Psoas muscle (tissue), 8 donors: ENCODE data around the gene SLC16A3. TPM values are rescaled to one million over a fixed set of nuclear protein-coding genes. Genes with fewer than 3 reads are reported as not detected.

Source experiments
- ATAC-seq, 4 donors: fragments of 200-7000 bp; cut with Tn5 transposase; one replicate each; pipeline ENCODE4 v1.9.1; 2020; ENCODE audit warnings: moderate library complexity in 3 of 4, mild to moderate bottlenecking in 2 of 4
- DNase-seq, 2 donors: peaks; one replicate each; pipeline ENCODE4 v3.0.0-alpha.2; 2020
- H3K27ac ChIP-seq: fragments of 200-600 bp; one replicate; pipeline ENCODE4 v1.8.0; 2022
- H3K27me3 ChIP-seq, 3 donors: fragments of 200-600 bp in 1 of 3; one replicate each; pipeline versions ENCODE4 v1.6.1 to v1.8.0; 2013 to 2022; ENCODE audit warnings: low read length in 2 of 3, mild to moderate bottlenecking in 2 of 3, moderate library complexity in 1 of 3; ENCODE audit not compliant: insufficient read depth in 3 of 3
- H3K36me3 ChIP-seq, 2 donors: fragments of 200-600 bp in 1 of 2; one replicate each; pipeline versions ENCODE4 v1.6.1 to v1.8.0; 2013 to 2022; ENCODE audit warnings: low read depth in 1 of 2, mild to moderate bottlenecking in 1 of 2, moderate library complexity in 1 of 2; ENCODE audit not compliant: insufficient read depth in 1 of 2
- H3K4me1 ChIP-seq: fragments of 200-600 bp; one replicate; pipeline ENCODE4 v1.8.0; 2022
- H3K4me3 ChIP-seq: fragments of 200-600 bp; one replicate; pipeline ENCODE4 v1.8.0; 2022; ENCODE audit warnings: mild to moderate bottlenecking
- H3K9me3 ChIP-seq: fragments of 200-600 bp; one replicate; pipeline ENCODE4 v1.8.0; 2022
- CTCF ChIP-seq: fragments of 200-600 bp; IDR thresholded peaks from one replicate; pipeline ENCODE4 v1.8.0; 2022; ENCODE audit warnings: antibody characterized with exemption
- WGBS, 3 donors: extraction: QIAGEN DNeasy Blood & Tissue Kit; methylation state at CpG; one replicate each; pipeline versions ENCODE4 v1.1.6 to v1.1.7; 2013; 5-methylcytosine and 5-hydroxymethylcytosine counted together
- intact Hi-C, 2 donors: fragments of 100-400 bp; cut with DNase I; formaldehyde crosslinking; loops; one replicate each; pipeline versions ENCODE4 v1.11.0 to v1.14.2; 2022
- polyA plus RNA-seq, 3 donors: library from polyadenylated mRNA; stranded (reverse); fragments of 200-250 nt; gene quantifications; one replicate each; pipeline ENCODE4 v1.2.3, GENCODE V29; 2013
- total RNA-seq, 4 donors: library from RNA; stranded (reverse); fragmentation: NEBNext Ultra II Directional in 2 of 4; extraction: Animal tissue kit (Norgen Biotek cat#: 25700) in 2 of 4; gene quantifications; one replicate each; pipeline versions ENCODE4 v1.2.1 to v1.2.4, GENCODE V29; 2021 to 2023
- donor health status: healthy with polysubstance abuse.
- donor health status: DM: no; HTN: no; CAD: no; lungs with moderate emphysema.
- donor health status: Bipolar disorder and iron deficiency.
- donor health status: healthy.
- donor health status: DM: yes; HTN: yes; CAD: no.
- donor health status: DM: no; HTN: no; CAD: no.
- donor health status: DM: no; HTN: no; CAD: no.
- donor health status: DM: yes; HTN: yes; CAD: no.

Gene SLC16A3
- total and polyA plus RNA-seq, 7 donors = 18.6 to 263 (median 118) TPM

- Histone ChIP-seq H3K4me3 (peak overlapping the region; percentile 15), H3K36me3 (peaks cover 0 to 52% of the 10 kb centered on the region in 2 donors), H3K27ac (no peak overlapping the region), H3K27me3 (no peaks in the 10 kb centered on the region), H3K4me1 (no peaks in the 10 kb centered on the region), H3K9me3 (no peaks in the 10 kb centered on the region)
- WGBS, 3 donors = 80 to 88% (median 87%) methylated on average over 15 to 16 of the region's 16 CpGs
- intact Hi-C loops = no loop called here
- ATAC-seq (no peak), DNase-seq (no peak)
- TF ChIP-seq CTCF = no peak
These were observed 35.2 kb upstream of the SLC16A3 start for GRCh38 chr17:82193520-82194220.

GRCh38 chr17:82194765-82195164 lies 34.1 kb upstream of the SLC16A3 start:
- intact Hi-C loops = no loop called here
- ATAC-seq = no peak
- no peak for TF ChIP-seq CTCF
- no peaks in the 10 kb centered on the region for H3K27me3 ChIP-seq
- peaks cover 0 to 52% of the 10 kb centered on the region in 2 donors for H3K36me3 ChIP-seq
- WGBS, 3 donors = 93 to 96% (median 95%) methylated on average over 16 of the region's 16 CpGs
- no peak overlapping the region for H3K4me3 ChIP-seq
- no peak overlapping the region for H3K27ac ChIP-seq
- H3K9me3 ChIP-seq = no peaks in the 10 kb centered on the region
- DNase-seq = no peak
- no peaks in the 10 kb centered on the region for H3K4me1 ChIP-seq

- H3K4me1 ChIP-seq = no peaks in the 10 kb centered on the region
- H3K9me3 ChIP-seq = no peaks in the 10 kb centered on the region
- no peak overlapping the region for H3K4me3 ChIP-seq
- intact Hi-C loops = no loop called here
- TF ChIP-seq CTCF = no peak
- peaks cover 0 to 61% of the 10 kb centered on the region in 2 donors for H3K36me3 ChIP-seq
- no peaks in the 10 kb centered on the region for H3K27me3 ChIP-seq
- no peak overlapping the region for H3K27ac ChIP-seq
- WGBS, 3 donors = 47 to 69% (median 53%) methylated on average over 25 of the region's 25 CpGs
- ATAC-seq (peak in 2 of 4 donors; percentile 42 to 43), DNase-seq (no peak)
These were observed 32.9 kb upstream of the SLC16A3 start for GRCh38 chr17:82195675-82196672.

GRCh38 chr17:82198092-82198491 lies 30.8 kb upstream of the SLC16A3 start:
- no peak for ATAC-seq
- H3K9me3 ChIP-seq = no peaks in the 10 kb centered on the region
- intact Hi-C loops = no loop called here
- TF ChIP-seq CTCF = no peak
- no peak for DNase-seq
- WGBS, 3 donors = 89 to 92% (median 92%) methylated on average over 4 of the region's 4 CpGs
- H3K4me1 ChIP-seq = no peaks in the 10 kb centered on the region
- no peak overlapping the region for H3K27ac ChIP-seq
- H3K27me3 ChIP-seq = no peaks in the 10 kb centered on the region
- peaks cover 0 to 47% of the 10 kb centered on the region in 2 donors for H3K36me3 ChIP-seq
- no peak overlapping the region for H3K4me3 ChIP-seq
